Right lobe of liver (tissue), 4 donors: ENCODE data around the gene C4orf50.

ENCODE experiments used
- POLR2A ChIP-seq: fragments of 450-650 bp; IDR thresholded peaks from one replicate; pipeline ENCODE4 v1.6.1; 2017; ENCODE audit warnings: antibody characterized with exemption, mild to moderate bottlenecking
- TF ChIP-seq, protein P1 (sequence below), 4 donors: fragments of 200-600 bp in 3 of 4; fragments of 450-650 bp in 1 of 4; IDR thresholded peaks; one replicate each; pipeline versions ENCODE4 v1.5.1 to v1.8.0; 2016 to 2022; ENCODE audit warnings: antibody characterized with exemption in 4 of 4, mild to moderate bottlenecking in 2 of 4
- donor health status: DM: no; HTN: no; CAD: no.
- donor health status: DM: no; HTN: no; CAD: no.
- donor health status: DM: no; HTN: yes; CAD: no.

GRCh38 chr4:5925419-5926200 lies 92.6 kb downstream of the C4orf50 start:
- TF ChIP-seq POLR2A: no peak
- TF ChIP-seq, protein P1, sequence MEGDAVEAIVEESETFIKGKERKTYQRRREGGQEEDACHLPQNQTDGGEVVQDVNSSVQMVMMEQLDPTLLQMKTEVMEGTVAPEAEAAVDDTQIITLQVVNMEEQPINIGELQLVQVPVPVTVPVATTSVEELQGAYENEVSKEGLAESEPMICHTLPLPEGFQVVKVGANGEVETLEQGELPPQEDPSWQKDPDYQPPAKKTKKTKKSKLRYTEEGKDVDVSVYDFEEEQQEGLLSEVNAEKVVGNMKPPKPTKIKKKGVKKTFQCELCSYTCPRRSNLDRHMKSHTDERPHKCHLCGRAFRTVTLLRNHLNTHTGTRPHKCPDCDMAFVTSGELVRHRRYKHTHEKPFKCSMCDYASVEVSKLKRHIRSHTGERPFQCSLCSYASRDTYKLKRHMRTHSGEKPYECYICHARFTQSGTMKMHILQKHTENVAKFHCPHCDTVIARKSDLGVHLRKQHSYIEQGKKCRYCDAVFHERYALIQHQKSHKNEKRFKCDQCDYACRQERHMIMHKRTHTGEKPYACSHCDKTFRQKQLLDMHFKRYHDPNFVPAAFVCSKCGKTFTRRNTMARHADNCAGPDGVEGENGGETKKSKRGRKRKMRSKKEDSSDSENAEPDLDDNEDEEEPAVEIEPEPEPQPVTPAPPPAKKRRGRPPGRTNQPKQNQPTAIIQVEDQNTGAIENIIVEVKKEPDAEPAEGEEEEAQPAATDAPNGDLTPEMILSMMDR (IDR thresholded peaks at IDR 0.05): no peak
